ENCODE measurements around the gene ALDH1L2. TPM values are rescaled to one million over a fixed set of nuclear protein-coding genes. Genes with fewer than 3 reads are reported as not detected.

Gene ALDH1L2
- total and polyA plus RNA-seq, 3 donors from 2014 or later = 2.3 to 3.5 (median 2.5) TPM

- H3K36me3 ChIP-seq (ENCODE audit: low read depth, missing control alignments) = no peaks in the 10 kb centered on the region
- intact Hi-C loops (cut with DNase I; ENCODE audit: low total_unique reads) = no loop called here
- no peaks in the 10 kb centered on the region for H3K4me1 ChIP-seq
- no peaks in the 10 kb centered on the region for H3K9me3 ChIP-seq
- DNase-seq = no peak
- no peak overlapping the region for H3K27ac ChIP-seq
- H3K4me3 ChIP-seq = no peak overlapping the region
- no peaks in the 10 kb centered on the region for H3K27me3 ChIP-seq
- TF ChIP-seq CTCF (IDR thresholded peaks at IDR 0.05) (no peak), POLR2A (IDR thresholded peaks at IDR 0.05) (no peak)
- 88 to 89% methylated on average over 3 of the region's 3 CpGs for WGBS, 2 donors
Observed at GRCh38 chr12:105089817-105090216, 5.6 kb upstream of the ALDH1L2 start.

GRCh38 chr12:105085501-105085900 is 1.2 kb upstream of the ALDH1L2 start:
- WGBS, 2 donors = 55 to 60% methylated on average over 6 of the region's 6 CpGs
- H3K4me3 ChIP-seq = no peak overlapping the region
- no peak for DNase-seq
- no peak overlapping the region for H3K27ac ChIP-seq
- no peaks in the 10 kb centered on the region for H3K36me3 ChIP-seq (ENCODE audit: low read depth, missing control alignments)
- no peaks in the 10 kb centered on the region for H3K9me3 ChIP-seq
- intact Hi-C loops (cut with DNase I; ENCODE audit: low total_unique reads) = no loop called here
- H3K27me3 ChIP-seq = no peaks in the 10 kb centered on the region
- no peaks in the 10 kb centered on the region for H3K4me1 ChIP-seq
- TF ChIP-seq CTCF (IDR thresholded peaks at IDR 0.05) (no peak), POLR2A (IDR thresholded peaks at IDR 0.05) (no peak)

GRCh38 chr12:105083551-105084105 is 630 bp downstream of the ALDH1L2 start:
- peak overlapping the region; percentile 55 to 64 for H3K4me3 ChIP-seq
- no peaks in the 10 kb centered on the region for H3K27me3 ChIP-seq
- 4 to 5% methylated on average over 14 to 18 of the region's 18 CpGs for WGBS, 2 donors
- no peaks in the 10 kb centered on the region for H3K4me1 ChIP-seq
- H3K9me3 ChIP-seq = no peaks in the 10 kb centered on the region
- no peak overlapping the region for H3K27ac ChIP-seq
- TF ChIP-seq POLR2A (IDR thresholded peaks at IDR 0.05) (no peak), CTCF (IDR thresholded peaks at IDR 0.05) (no peak)
- peak; percentile 61 for DNase-seq
- intact Hi-C loops (cut with DNase I; ENCODE audit: low total_unique reads) = no loop called here
- no peaks in the 10 kb centered on the region for H3K36me3 ChIP-seq (ENCODE audit: low read depth, missing control alignments)

GRCh38 chr12:105083031-105083430 is 1.2 kb downstream of the ALDH1L2 start:
- intact Hi-C loops (cut with DNase I; ENCODE audit: low total_unique reads) = no loop called here

More at GRCh38 chr12:105083031-105083430, 1.2 kb downstream of the ALDH1L2 start:
- Histone ChIP-seq H3K4me1 (no peaks in the 10 kb centered on the region), H3K27ac (no peak overlapping the region), H3K9me3 (no peaks in the 10 kb centered on the region), H3K4me3 (no peak overlapping the region), H3K27me3 (no peaks in the 10 kb centered on the region), H3K36me3 (ENCODE audit: low read depth, missing control alignments) (no peaks in the 10 kb centered on the region)
- no peak for DNase-seq
- WGBS, 2 donors = 51 to 61% methylated on average over 5 of the region's 5 CpGs
- TF ChIP-seq POLR2A (IDR thresholded peaks at IDR 0.05) (no peak), CTCF (IDR thresholded peaks at IDR 0.05) (no peak)
